Measurements from ENCODE around the gene WNT3A.

WNT3A gene

GRCh38 chr1:228059634-228060457 is 53.0 kb downstream of the WNT3A start:
- TF ChIP-seq, protein P1, sequence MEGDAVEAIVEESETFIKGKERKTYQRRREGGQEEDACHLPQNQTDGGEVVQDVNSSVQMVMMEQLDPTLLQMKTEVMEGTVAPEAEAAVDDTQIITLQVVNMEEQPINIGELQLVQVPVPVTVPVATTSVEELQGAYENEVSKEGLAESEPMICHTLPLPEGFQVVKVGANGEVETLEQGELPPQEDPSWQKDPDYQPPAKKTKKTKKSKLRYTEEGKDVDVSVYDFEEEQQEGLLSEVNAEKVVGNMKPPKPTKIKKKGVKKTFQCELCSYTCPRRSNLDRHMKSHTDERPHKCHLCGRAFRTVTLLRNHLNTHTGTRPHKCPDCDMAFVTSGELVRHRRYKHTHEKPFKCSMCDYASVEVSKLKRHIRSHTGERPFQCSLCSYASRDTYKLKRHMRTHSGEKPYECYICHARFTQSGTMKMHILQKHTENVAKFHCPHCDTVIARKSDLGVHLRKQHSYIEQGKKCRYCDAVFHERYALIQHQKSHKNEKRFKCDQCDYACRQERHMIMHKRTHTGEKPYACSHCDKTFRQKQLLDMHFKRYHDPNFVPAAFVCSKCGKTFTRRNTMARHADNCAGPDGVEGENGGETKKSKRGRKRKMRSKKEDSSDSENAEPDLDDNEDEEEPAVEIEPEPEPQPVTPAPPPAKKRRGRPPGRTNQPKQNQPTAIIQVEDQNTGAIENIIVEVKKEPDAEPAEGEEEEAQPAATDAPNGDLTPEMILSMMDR (IDR thresholded peaks at IDR 0.05; ENCODE audit: control extremely low read depth, extremely low read depth, low read depth, missing control alignments), result no peak
- no peak for DNase-seq (ENCODE audit: extremely low spot score)
- CTCF ChIA-PET, result no interaction called here
- POLR2A ChIA-PET, result no interaction called here

DNA sequence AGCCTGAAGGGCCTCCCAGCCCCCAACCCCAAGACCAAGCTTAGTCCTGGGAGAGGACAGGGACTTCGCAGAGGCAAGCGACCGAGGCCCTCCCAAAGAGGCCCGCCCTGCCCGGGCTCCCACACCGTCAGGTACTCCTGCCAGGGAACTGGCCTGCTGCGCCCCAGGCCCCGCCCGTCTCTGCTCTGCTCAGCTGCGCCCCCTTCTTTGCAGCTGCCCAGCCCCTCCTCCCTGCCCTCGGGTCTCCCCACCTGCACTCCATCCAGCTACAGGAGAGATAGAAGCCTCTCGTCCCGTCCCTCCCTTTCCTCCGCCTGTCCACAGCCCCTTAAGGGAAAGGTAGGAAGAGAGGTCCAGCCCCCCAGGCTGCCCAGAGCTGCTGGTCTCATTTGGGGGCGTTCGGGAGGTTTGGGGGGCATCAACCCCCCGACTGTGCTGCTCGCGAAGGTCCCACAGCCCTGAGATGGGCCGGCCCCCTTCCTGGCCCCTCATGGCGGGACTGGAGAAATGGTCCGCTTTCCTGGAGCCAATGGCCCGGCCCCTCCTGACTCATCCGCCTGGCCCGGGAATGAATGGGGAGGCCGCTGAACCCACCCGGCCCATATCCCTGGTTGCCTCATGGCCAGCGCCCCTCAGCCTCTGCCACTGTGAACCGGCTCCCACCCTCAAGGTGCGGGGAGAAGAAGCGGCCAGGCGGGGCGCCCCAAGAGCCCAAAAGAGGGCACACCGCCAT is 53.8 kb downstream of the WNT3A start:
- POLR2A ChIA-PET, result no interaction called here
- CTCF ChIA-PET, result no interaction called here
- DNase-seq (ENCODE audit: extremely low spot score), result no peak
- TF ChIP-seq, protein P1 (IDR thresholded peaks at IDR 0.05; ENCODE audit: control extremely low read depth, extremely low read depth, low read depth, missing control alignments), result no peak

DNA sequence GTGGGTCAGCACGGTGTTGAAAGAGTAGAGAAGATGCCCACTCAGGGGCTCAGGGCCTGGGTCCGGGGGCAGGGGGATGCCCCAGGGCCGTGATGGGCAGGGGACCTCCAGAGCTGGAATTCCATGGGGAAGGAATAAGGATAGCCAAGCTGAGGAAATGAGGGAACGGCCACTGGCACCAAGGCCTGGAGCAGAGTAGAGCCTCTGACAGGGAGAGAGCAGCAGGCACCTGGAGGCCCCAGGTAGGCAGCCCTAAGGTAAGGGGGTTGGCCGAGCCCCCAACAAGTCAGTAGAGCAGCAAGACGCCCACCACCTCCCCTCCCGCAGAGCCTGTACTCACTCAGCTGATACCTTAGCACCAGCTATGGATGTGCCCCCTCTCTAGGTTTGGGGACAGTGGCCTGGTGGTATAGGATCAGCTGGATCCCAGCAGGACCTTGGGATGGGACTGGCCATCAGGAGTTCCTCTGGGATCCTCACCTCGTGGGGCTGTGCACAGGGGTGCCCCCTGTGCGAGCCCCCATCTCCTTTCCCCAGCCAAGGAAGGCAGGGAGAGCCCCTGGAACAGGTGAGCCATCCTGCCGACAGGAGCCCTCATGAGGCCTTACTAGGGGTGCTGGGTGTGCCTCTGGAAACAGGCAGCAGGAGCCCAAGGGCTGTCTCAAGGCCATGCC is 54.8 kb downstream of the WNT3A start:
- no peak for DNase-seq (ENCODE audit: extremely low spot score)
- ChIA-PET POLR2A (no interaction called here), CTCF (no interaction called here)
- TF ChIP-seq, protein P1 (IDR thresholded peaks at IDR 0.05; ENCODE audit: control extremely low read depth, extremely low read depth, low read depth, missing control alignments), result no peak

DNA sequence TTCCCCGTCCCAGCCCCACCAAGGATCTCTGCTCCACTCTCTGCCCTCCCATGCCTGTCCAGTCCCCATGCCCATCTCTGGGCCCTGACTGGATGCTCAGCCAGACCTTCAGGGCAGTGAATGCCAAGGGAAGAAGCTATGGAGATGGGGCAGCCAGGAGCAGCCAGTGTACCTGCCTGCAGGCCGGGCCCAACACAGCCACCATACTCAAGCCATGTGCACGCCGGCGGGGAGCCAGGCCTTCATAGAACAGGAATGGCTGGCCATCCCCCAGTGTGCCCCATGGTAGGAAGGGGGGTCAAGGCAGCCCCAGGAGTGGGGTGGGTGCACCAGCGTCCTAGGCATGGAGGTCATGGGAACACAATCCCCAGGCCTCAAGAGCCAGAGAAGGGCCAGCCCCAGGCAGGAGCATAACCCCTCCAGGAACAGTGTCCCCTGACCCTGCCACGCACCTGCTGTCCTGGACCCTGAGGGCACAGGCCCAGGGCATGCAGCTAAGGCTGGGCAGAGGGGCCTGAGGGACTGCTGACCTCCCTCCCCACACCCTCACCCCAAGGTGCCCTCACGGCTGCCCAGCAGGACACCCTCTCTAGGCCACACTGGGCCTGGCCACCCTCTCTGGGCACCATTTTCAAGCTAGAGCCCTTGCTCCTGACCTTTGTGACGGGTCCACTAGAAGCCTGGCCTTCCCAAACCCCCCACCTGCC is 55.4 kb downstream of the WNT3A start:
- ChIA-PET CTCF (no interaction called here), POLR2A (no interaction called here)
- TF ChIP-seq, protein P1 (IDR thresholded peaks at IDR 0.05; ENCODE audit: control extremely low read depth, extremely low read depth, low read depth, missing control alignments), result no peak
- no peak for DNase-seq (ENCODE audit: extremely low spot score)

DNA sequence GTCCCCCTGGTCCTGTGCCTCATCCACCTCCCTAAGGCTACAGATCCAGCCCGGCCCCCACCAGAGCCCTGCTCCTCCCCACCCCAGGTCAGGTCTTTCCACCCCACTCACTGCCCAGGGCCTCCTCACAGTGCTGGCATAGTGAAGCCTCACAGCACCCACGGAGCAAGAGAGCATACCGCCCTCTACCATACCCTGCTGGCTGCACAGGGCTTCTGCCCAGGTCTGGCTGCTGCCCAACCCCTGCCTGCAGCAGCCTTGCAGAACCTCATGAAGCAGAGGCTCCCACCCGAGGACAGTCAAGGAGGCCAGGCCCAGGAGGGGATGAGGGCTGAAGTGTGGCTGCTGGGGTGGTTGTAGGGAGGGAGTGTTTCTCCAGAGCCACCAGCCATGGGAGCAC is 56.0 kb downstream of the WNT3A start:
- TF ChIP-seq, protein P1 (IDR thresholded peaks at IDR 0.05; ENCODE audit: control extremely low read depth, extremely low read depth, low read depth, missing control alignments), result no peak
- ChIA-PET CTCF (no interaction called here), POLR2A (no interaction called here)
- DNase-seq (ENCODE audit: extremely low spot score), result no peak

All from GM10248 (cell line).